H9 (cell line): ENCODE measurements around the gene FAM78A. TPM values are rescaled to one million over a fixed set of nuclear protein-coding genes. Genes with fewer than 3 reads are reported as not detected.

Experiments
- DNase-seq: peaks from one replicate; pipeline ENCODE4 v3.0.0-alpha.2; 2017
- H2AFZ ChIP-seq: one replicate; pipeline ENCODE4 v1.6.1; 2013; ENCODE audit warnings: mild to moderate bottlenecking, low read length, control low read depth, moderate library complexity
- H2AK5ac ChIP-seq: 2 replicates; pipeline ENCODE4 v1.6.1; 2013; ENCODE audit warnings: low read length, control low read depth, mixed read lengths; ENCODE audit not compliant: insufficient read length
- H2BK120ac ChIP-seq: one replicate; pipeline ENCODE4 v1.6.1; 2013; ENCODE audit warnings: low read depth, mild to moderate bottlenecking, low read length, control low read depth, inconsistent platforms; ENCODE audit not compliant: poor library complexity, severe bottlenecking
- H2BK12ac ChIP-seq: 2 replicates; pipeline ENCODE4 v1.6.1; 2013; ENCODE audit warnings: low read length, control low read depth, mixed read lengths, low read depth; ENCODE audit not compliant: insufficient read length
- H2BK15ac ChIP-seq: 2 replicates; pipeline ENCODE4 v1.6.1; 2013; ENCODE audit warnings: low read depth, low read length, control low read depth
- H2BK20ac ChIP-seq: one replicate; pipeline ENCODE4 v1.6.1; 2013; ENCODE audit warnings: low read depth, mild to moderate bottlenecking, low read length, control low read depth, inconsistent platforms; ENCODE audit not compliant: poor library complexity, severe bottlenecking
- H2BK5ac ChIP-seq: 2 replicates; pipeline ENCODE4 v1.6.1; 2013; ENCODE audit warnings: low read length, control low read depth, mixed read lengths; ENCODE audit not compliant: insufficient read length
- H3K14ac ChIP-seq: 2 replicates; pipeline ENCODE4 v1.6.1; 2013; ENCODE audit warnings: low read length, control low read depth; ENCODE audit not compliant: insufficient read depth
- H3K18ac ChIP-seq: 2 replicates; pipeline ENCODE4 v1.6.1; 2013; ENCODE audit warnings: low read depth, mild to moderate bottlenecking, mixed read lengths, low read length, control low read depth; ENCODE audit not compliant: insufficient read length
- H3K23ac ChIP-seq: 2 replicates; pipeline ENCODE4 v1.6.1; 2013; ENCODE audit warnings: low read length, control low read depth, mixed read lengths, low read depth; ENCODE audit not compliant: insufficient read length
- H3K23me2 ChIP-seq: 2 replicates; pipeline ENCODE4 v1.6.1; 2013; ENCODE audit warnings: low read depth, mild to moderate bottlenecking, mixed read lengths, low read length, control low read depth; ENCODE audit not compliant: insufficient read length, poor library complexity, severe bottlenecking
- H3K27ac ChIP-seq: 2 replicates; pipeline ENCODE4 v1.5.1; 2013; ENCODE audit warnings: low read length, control low read depth, mixed read lengths, low read depth; ENCODE audit not compliant: insufficient read length
- H3K27me3 ChIP-seq: 2 replicates; pipeline ENCODE4 v1.6.1; 2013; ENCODE audit warnings: low read length, control low read depth, inconsistent platforms; ENCODE audit not compliant: insufficient read depth
- H3K4ac ChIP-seq: 2 replicates; pipeline ENCODE4 v1.6.1; 2013; ENCODE audit warnings: low read depth, mild to moderate bottlenecking, control low read depth, inconsistent platforms, low read length, moderate library complexity
- H3K4me1 ChIP-seq: 2 replicates; pipeline ENCODE4 v1.6.1; 2013; ENCODE audit warnings: low read length, control low read depth, inconsistent platforms; ENCODE audit not compliant: insufficient read depth
- H3K4me2 ChIP-seq: 2 replicates; pipeline ENCODE4 v1.6.1; 2013; ENCODE audit warnings: low read length, control low read depth, mixed read lengths; ENCODE audit not compliant: insufficient read length, insufficient read depth
- H3K56ac ChIP-seq: 2 replicates; pipeline ENCODE4 v1.6.1; 2013; ENCODE audit warnings: low read depth, mild to moderate bottlenecking, mixed read lengths, low read length, control low read depth; ENCODE audit not compliant: insufficient read length
- H3K79me1 ChIP-seq: 2 replicates; pipeline ENCODE4 v1.6.1; 2013; ENCODE audit warnings: low read depth, mild to moderate bottlenecking, moderate library complexity, low read length, control low read depth, inconsistent platforms; ENCODE audit not compliant: insufficient read depth, poor library complexity, severe bottlenecking
- H3K79me2 ChIP-seq: 2 replicates; pipeline ENCODE4 v1.6.1; 2013; ENCODE audit warnings: low read length, control low read depth, inconsistent platforms; ENCODE audit not compliant: insufficient read depth
- H3K9ac ChIP-seq: 2 replicates; pipeline ENCODE4 v1.6.1; 2013; ENCODE audit warnings: low read length, control low read depth, mixed read lengths; ENCODE audit not compliant: insufficient read length; ENCODE audit errors: extremely low read depth
- H3K9me3 ChIP-seq: one replicate; pipeline ENCODE4 v1.6.1; 2013; ENCODE audit warnings: low read depth, low read length, inconsistent platforms; ENCODE audit not compliant: control insufficient read depth
- H3T11ph ChIP-seq: one replicate; pipeline ENCODE4 v1.6.1; 2013; ENCODE audit warnings: mild to moderate bottlenecking, low read length, control low read depth, inconsistent platforms
- H4K20me1 ChIP-seq: one replicate; pipeline ENCODE4 v1.6.1; 2013; ENCODE audit not compliant: control insufficient read depth, insufficient read length, insufficient read depth
- H4K5ac ChIP-seq: 2 replicates; pipeline ENCODE4 v1.6.1; 2013; ENCODE audit warnings: low read depth, mild to moderate bottlenecking, mixed read lengths, low read length, control low read depth; ENCODE audit not compliant: insufficient read length
- H4K8ac ChIP-seq: replicated peaks from 2 replicates; pipeline ENCODE4 v1.6.1; 2013; ENCODE audit warnings: low read length, control low read depth, mixed read lengths, low read depth; ENCODE audit not compliant: insufficient read length
- H4K91ac ChIP-seq: 2 replicates; pipeline ENCODE4 v1.6.1; 2013; ENCODE audit warnings: low read depth, mild to moderate bottlenecking, moderate library complexity, mixed read lengths, low read length, control low read depth; ENCODE audit not compliant: insufficient read length
- H3K27ac Mint-ChIP-seq, 3 experiments: 2 replicates in 2 of 3; 3 replicates in 1 of 3; pipeline ENCODE4 v1.8.0; 2020 to 2021; ENCODE audit warnings: mixed read lengths in 3 of 3, mild to moderate bottlenecking in 1 of 3, moderate library complexity in 1 of 3
- H3K27me3 Mint-ChIP-seq: 2 replicates; pipeline ENCODE4 v1.8.0; 2021; ENCODE audit warnings: low read depth, mild to moderate bottlenecking, moderate library complexity, mixed read lengths
- H3K36me3 Mint-ChIP-seq, 3 experiments: 2 replicates in 2 of 3; 3 replicates in 1 of 3; pipeline ENCODE4 v1.8.0; 2020 to 2021; ENCODE audit warnings: low read depth in 3 of 3, mixed read lengths in 3 of 3; ENCODE audit not compliant: insufficient read depth in 1 of 3
- H3K4me1 Mint-ChIP-seq, 2 experiments: 2 replicates each; pipeline ENCODE4 v1.8.0; 2020; ENCODE audit warnings: mixed read lengths in 2 of 2
- H3K4me3 Mint-ChIP-seq, 2 experiments: 2 replicates in 1 of 2; 3 replicates in 1 of 2; pipeline ENCODE4 v1.8.0; 2020 to 2021; ENCODE audit warnings: mild to moderate bottlenecking in 2 of 2, mixed read lengths in 2 of 2, moderate library complexity in 1 of 2
- H3K9me3 Mint-ChIP-seq, 2 experiments: 2 replicates in 1 of 2; 3 replicates in 1 of 2; pipeline ENCODE4 v1.8.0; 2020; ENCODE audit warnings: mild to moderate bottlenecking in 2 of 2, mixed read lengths in 2 of 2, moderate library complexity in 1 of 2
- CTCF ChIP-seq: fragments of 200-600 bp; sonication (generic); conservative IDR thresholded peaks from 3 replicates; pipeline ENCODE4 v1.8.0; 2021; ENCODE audit warnings: antibody characterized with exemption, mild to moderate bottlenecking
- WGBS: extraction: QIAGEN DNeasy Blood & Tissue Kit; methylation state at CpG from one replicate; pipeline ENCODE4 v1.1.7; 2013; ENCODE audit warnings: missing lambda C conversion rate, low lambda C conversion rate, mixed read lengths; ENCODE audit not compliant: insufficient read length; ENCODE audit errors: extremely low coverage; 5-methylcytosine and 5-hydroxymethylcytosine counted together
- total RNA-seq: library from RNA; stranded (reverse); gene quantifications from 2 replicates; pipeline ENCODE4 v1.2.1, GENCODE V29; 2021

Gene FAM78A
- total RNA-seq, 1 experiment from 2014 or later = 1.9 TPM

- Histone ChIP-seq H2AFZ (no peak overlapping the region), H4K8ac (no peak overlapping the region), H4K5ac (no peak overlapping the region), H3T11ph (no peak overlapping the region), H3K23ac (no peak overlapping the region), H3K27me3 (no peaks in the 10 kb centered on the region), H3K79me2 (no peaks in the 10 kb centered on the region), H4K20me1 (no peaks in the 10 kb centered on the region), H3K4me1 (no peaks in the 10 kb centered on the region), H3K79me1 (no peaks in the 10 kb centered on the region), H2BK5ac (no peak overlapping the region), H3K56ac (no peak overlapping the region), H3K9me3 (no peaks in the 10 kb centered on the region), H3K9ac (no peak overlapping the region), H2BK120ac (no peak overlapping the region), H2BK15ac (no peak overlapping the region), H2BK20ac (no peak overlapping the region), H4K91ac (no peak overlapping the region), H3K27ac (no peak overlapping the region), H2BK12ac (no peak overlapping the region), H3K23me2 (no peaks in the 10 kb centered on the region), H3K4me2 (no peak overlapping the region), H3K4ac (no peak overlapping the region), H3K14ac (no peak overlapping the region), H3K18ac (no peak overlapping the region), H2AK5ac (no peak overlapping the region)
- WGBS = no CpG with 5 or more reads among the region's 12 CpGs
- DNase-seq = no peak
- H3K4me3 Mint-ChIP-seq = no peak overlapping the region
- no peaks in the 10 kb centered on the region for H3K36me3 Mint-ChIP-seq
- peak overlapping the region in 1 of 3 experiments; percentile 59; a peak in 1 of 7 replicates for H3K27ac Mint-ChIP-seq
- TF ChIP-seq CTCF = no peak
- peaks cover 4 to 13% of the 10 kb centered on the region in 2 experiments; a peak in 2 of 4 replicates for H3K4me1 Mint-ChIP-seq
- no peaks in the 10 kb centered on the region for H3K9me3 Mint-ChIP-seq
- H3K27me3 Mint-ChIP-seq = no peaks in the 10 kb centered on the region
Observed at GRCh38 chr9:131298816-131299215, 22.5 kb upstream of the FAM78A start.
